GM21825 (cell line): ENCODE measurements around the gene ELANE.

Experiments
- ATAC-seq: cut with Tn5 transposase; IDR thresholded peaks from one replicate; pipeline ENCODE4 v1.9.1; 2021; ENCODE audit warnings: mild to moderate bottlenecking, moderate library complexity; ENCODE audit not compliant: unreplicated experiment

The ELANE gene

GRCh38 chr19:852136-853013, at the start of gene ELANE:
Gene ELANE, plus strand, starts transcription at chr19:852303. Its CDS starts 26 bp downstream, at chr19:852329.
- no peak for ATAC-seq

GRCh38 chr19:802498-803098, 49.5 kb upstream of the ELANE start:
- ATAC-seq: no peak

DNA sequence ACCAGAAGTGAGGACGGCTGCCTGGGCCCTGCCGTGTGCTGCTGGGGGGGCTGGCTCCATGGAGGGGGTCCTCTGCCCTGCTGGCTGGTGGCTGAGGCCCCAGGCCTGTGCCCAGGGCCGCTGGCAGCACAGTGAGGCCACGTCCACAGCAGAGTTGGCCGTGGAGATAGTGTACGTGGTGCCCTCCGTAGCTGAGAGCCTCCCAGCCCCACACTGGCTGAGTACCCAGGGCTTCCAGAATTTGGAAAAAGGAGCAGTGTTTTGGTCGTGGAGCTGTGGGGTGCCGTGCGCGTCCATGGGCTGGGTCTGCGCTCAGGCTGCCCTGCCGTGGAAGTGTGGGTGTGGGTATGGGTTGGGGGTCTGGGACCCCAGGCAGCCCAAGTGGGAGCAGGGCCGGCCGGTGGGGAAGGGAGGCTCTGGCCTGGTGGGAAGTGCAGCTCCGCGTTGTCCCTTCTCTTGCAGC, 49.0 kb upstream of the ELANE start:
- no peak for ATAC-seq

- ATAC-seq: no peak
Measured at GRCh38 chr19:803686-804418, 48.3 kb upstream of the ELANE start.

GRCh38 chr19:804419-805165, 47.5 kb upstream of the ELANE start:
- ATAC-seq: no peak

DNA sequence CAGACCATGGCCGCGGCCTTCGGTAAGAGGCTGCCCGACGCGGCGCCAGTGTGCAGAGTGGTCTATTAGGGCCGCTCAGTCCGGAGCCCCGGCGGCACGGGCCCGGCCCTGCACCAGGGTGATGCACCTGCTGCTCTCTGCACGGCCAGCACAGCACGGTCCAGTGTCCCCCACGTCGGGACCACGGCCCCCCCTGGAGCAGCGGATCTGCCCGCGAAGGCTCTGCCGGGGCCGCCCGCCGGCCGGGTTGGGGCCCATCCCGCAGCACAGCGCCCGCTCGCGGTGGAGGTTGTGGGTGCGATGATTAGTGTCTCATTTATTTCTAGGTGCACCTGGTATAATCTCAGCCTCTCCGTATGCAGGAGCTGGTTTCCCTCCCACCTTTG, 46.9 kb upstream of the ELANE start:
- ATAC-seq: no peak

GRCh38 chr19:805600-806550, 46.2 kb upstream of the ELANE start:
- ATAC-seq: no peak

- ATAC-seq: no peak
Measured at GRCh38 chr19:806815-807421, 45.2 kb upstream of the ELANE start.

DNA sequence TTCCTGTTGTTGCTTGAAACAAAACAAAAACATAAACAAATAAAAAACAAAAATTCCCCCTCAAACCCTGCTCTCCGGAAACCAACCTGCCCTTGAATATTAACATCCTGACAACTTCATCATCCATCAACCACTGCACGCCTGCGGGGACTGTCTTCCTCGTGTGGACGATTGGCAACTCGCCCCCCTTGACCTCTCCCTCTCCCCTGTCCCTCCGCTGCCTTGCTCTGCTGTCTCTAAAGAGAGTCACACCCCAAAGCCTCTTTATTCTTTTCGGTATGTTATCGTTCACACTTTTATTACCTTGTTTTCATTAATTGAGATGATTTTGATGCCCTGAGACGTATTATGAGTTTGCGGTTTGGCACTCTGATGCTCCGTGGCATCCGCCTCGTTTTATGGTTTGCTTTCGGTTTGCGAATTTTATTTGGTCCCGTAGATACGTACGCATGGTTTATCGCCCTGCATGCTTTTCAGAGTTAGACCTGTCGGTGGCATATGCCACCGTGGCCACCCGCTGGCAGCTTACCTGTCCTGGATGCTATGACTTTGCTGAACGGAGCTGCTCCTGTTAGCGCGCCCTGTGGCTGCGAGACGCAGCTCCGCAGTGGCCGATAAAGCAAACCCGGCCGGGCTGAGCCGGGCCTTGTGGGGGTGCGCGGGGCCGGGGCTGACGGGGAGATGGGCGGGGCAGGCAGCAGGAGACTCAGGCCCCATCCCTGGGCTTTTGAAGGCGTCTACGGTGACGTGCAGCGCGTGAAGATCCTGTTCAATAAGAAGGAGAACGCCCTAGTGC, 44.3 kb upstream of the ELANE start:
- ATAC-seq: no peak

DNA sequence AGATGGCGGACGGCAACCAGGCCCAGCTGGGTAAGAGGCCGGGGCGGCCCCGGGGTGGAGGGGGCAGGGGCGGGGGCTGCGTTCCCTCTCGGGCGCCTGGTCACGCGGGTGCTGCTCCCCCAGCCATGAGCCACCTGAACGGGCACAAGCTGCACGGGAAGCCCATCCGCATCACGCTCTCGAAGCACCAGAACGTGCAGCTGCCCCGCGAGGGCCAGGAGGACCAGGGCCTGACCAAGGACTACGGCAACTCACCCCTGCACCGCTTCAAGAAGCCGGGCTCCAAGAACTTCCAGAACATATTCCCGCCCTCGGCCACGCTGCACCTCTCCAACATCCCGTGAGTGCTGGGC, 43.7 kb upstream of the ELANE start:
- ATAC-seq: no peak

GRCh38 chr19:810077-810855, 41.8 kb upstream of the ELANE start:
- no peak for ATAC-seq

DNA sequence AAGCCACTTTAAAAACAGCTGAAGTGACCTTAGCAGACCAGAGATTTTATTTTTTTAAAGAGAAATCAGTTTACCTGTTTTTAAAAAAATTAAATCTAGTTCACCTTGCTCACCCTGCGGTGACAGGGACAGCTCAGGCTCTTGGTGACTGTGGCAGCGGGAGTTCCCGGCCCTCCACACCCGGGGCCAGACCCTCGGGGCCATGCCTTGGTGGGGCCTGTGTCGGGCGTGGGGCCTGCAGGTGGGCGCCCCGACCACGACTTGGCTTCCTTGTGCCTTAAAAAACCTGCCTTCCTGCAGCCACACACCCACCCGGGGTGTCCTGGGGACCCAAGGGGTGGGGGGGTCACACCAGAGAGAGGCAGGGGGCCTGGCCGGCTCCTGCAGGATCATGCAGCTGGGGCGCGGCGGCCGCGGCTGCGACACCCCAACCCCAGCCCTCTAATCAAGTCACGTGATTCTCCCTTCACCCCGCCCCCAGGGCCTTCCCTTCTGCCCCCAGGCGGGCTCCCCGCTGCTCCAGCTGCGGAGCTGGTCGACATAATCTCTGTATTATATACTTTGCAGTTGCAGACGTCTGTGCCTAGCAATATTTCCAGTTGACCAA, 41.1 kb upstream of the ELANE start:
- no peak for ATAC-seq

DNA sequence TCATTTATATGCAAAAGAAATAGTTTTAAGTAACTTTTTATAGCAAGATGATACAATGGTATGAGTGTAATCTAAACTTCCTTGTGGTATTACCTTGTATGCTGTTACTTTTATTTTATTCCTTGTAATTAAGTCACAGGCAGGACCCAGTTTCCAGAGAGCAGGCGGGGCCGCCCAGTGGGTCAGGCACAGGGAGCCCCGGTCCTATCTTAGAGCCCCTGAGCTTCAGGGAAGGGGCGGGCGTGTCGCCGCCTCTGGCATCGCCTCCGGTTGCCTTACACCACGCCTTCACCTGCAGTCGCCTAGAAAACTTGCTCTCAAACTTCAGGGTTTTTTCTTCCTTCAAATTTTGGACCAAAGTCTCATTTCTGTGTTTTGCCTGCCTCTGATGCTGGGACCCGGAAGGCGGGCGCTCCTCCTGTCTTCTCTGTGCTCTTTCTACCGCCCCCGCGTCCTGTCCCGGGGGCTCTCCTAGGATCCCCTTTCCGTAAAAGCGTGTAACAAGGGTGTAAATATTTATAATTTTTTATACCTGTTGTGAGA, 40.5 kb upstream of the ELANE start:
- ATAC-seq: no peak

- no peak for ATAC-seq
Measured at GRCh38 chr19:812049-812746, 39.9 kb upstream of the ELANE start.

DNA sequence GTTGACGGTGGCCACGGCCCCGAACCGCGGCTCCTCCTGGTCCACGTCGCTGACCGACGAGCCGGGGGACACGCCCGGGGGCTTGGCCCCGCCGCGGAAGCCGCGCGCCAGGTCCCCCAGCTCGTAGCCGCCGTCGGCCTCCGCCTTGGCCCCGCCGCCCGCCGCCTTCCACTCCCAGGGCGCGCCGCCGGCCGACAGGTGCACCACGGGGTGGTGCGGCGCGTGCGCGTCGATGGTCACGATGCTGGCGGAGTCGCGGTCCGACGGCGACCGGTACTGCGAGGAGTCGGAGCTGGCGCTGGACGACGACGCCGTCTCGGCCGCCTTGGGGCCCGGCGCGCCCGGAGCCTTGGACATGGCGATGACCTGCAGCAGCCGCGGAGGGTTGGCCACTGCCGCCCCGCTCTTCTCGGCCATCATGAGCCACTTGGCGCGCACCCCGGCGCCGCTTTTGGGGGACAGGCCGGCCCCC, 39.3 kb upstream of the ELANE start:
- no peak for ATAC-seq
